H1 (cell line): ENCODE data around the gene MAFG. TPM values are rescaled to one million over a fixed set of nuclear protein-coding genes. Genes with fewer than 3 reads are reported as not detected.

Experiments
- CTCF ChIA-PET: fragments of 300-600 bp; sonication (Branson Sonifier 250); formaldehyde crosslinking; loops from one replicate; lab custom pipeline; 2021; ENCODE audit not compliant: partially characterized antibody; lab: Charles Lee
- POLR2A ChIA-PET: fragments of 300-600 bp; sonication (Branson Sonifier 250); formaldehyde crosslinking; loops from one replicate; lab custom pipeline; 2021; ENCODE audit warnings: inconsistent platforms; ENCODE audit not compliant: partially characterized antibody; lab: Charles Lee
- DNase-seq, 2 experiments: peaks; one replicate each; pipeline versions ENCODE4 v3.0.0 to v3.0.0-alpha.2; 2010 to 2022; ENCODE audit warnings: low spot score in 2 of 2, low read depth in 1 of 2, mixed read lengths in 1 of 2
- FAIRE-seq: peaks from 2 replicates; lab custom pipeline; 2011; peaks lifted over from hg19 to GRCh38; lab: Jason Lieb, UNC
- H2AFZ ChIP-seq: 2 replicates; pipeline ENCODE4 v1.8.1; 2012; ENCODE audit warnings: low read length, inconsistent platforms
- H2AK5ac ChIP-seq: 2 replicates; pipeline ENCODE4 v1.6.1; 2013; ENCODE audit warnings: low read depth, low read length
- H2BK120ac ChIP-seq: replicated peaks from 2 replicates; pipeline ENCODE3; 2013; ENCODE audit warnings: low read depth, low read length, inconsistent platforms
- H2BK12ac ChIP-seq: 2 replicates; pipeline ENCODE4 v1.6.1; 2013; ENCODE audit warnings: low read depth, low read length
- H2BK15ac ChIP-seq: 2 replicates; pipeline ENCODE4 v1.6.1; 2013; ENCODE audit warnings: low read length
- H2BK20ac ChIP-seq: 2 replicates; pipeline ENCODE4 v1.6.1; 2013; ENCODE audit warnings: low read length
- H2BK5ac ChIP-seq: 2 replicates; pipeline ENCODE4 v1.6.1; 2013; ENCODE audit warnings: low read depth, low read length
- H3K14ac ChIP-seq: 2 replicates; pipeline ENCODE4 v1.6.1; 2013; ENCODE audit warnings: inconsistent platforms; ENCODE audit not compliant: insufficient read length
- H3K18ac ChIP-seq: 2 replicates; pipeline ENCODE4 v1.6.1; 2013; ENCODE audit warnings: low read length; ENCODE audit errors: extremely low read depth
- H3K23ac ChIP-seq: 2 replicates; pipeline ENCODE4 v1.6.1; 2013; ENCODE audit warnings: inconsistent platforms; ENCODE audit not compliant: insufficient read length
- H3K23me2 ChIP-seq: 2 replicates; pipeline ENCODE4 v1.6.1; 2013; ENCODE audit warnings: low read depth, low read length
- H3K27ac ChIP-seq: 2 replicates; pipeline ENCODE4 v1.6.1; 2011; ENCODE audit warnings: low read depth, low read length, inconsistent platforms
- H3K27me3 ChIP-seq, 4 experiments: replicated peaks in 1 of 4; 1 replicate in 1 of 4; 2 replicates in 3 of 4; pipeline versions ENCODE4 v1.6.1 to v1.8.1; 2011 to 2013; ENCODE audit warnings: low read length in 3 of 4, mild to moderate bottlenecking in 3 of 4, inconsistent platforms in 2 of 4, mixed read lengths in 2 of 4, moderate library complexity in 1 of 4; ENCODE audit not compliant: control insufficient read depth in 3 of 4, insufficient read depth in 3 of 4; ENCODE audit errors: extremely low read depth in 1 of 4
- H3K36me3 ChIP-seq, 4 experiments: 2 replicates each; pipeline versions ENCODE4 v1.6.1 to v1.8.1; 2011 to 2013; ENCODE audit warnings: mild to moderate bottlenecking in 4 of 4, low read length in 3 of 4, moderate library complexity in 2 of 4, control low read depth in 1 of 4, inconsistent platforms in 1 of 4; ENCODE audit not compliant: insufficient read depth in 4 of 4, control insufficient read depth in 2 of 4
- H3K4ac ChIP-seq: replicated peaks from 2 replicates; pipeline ENCODE3; 2013; ENCODE audit warnings: low read length, low read depth, mixed read lengths, inconsistent platforms; ENCODE audit not compliant: insufficient read length
- H3K4me1 ChIP-seq, 4 experiments: replicated peaks in 1 of 4; 1 replicate in 1 of 4; 2 replicates in 3 of 4; pipeline versions ENCODE4 v1.6.1 to v1.8.1; 2011 to 2013; ENCODE audit warnings: low read length in 3 of 4, inconsistent platforms in 2 of 4, mixed read lengths in 1 of 4; ENCODE audit not compliant: insufficient read depth in 4 of 4, control insufficient read depth in 3 of 4
- H3K4me2 ChIP-seq, 2 experiments: 2 replicates each; pipeline versions ENCODE4 v1.6.1 to v1.8.1; 2011 to 2013; ENCODE audit warnings: low read depth in 2 of 2, low read length in 2 of 2, control low read depth in 1 of 2, inconsistent platforms in 1 of 2, mild to moderate bottlenecking in 1 of 2; ENCODE audit not compliant: insufficient read depth in 1 of 2
- H3K4me3 ChIP-seq, 4 experiments: fragments of 200-600, 300-600 bp in 1 of 4; sonication (generic), shearing (Covaris generic), sonication (Bioruptor Twin) in 1 of 4; 2 replicates each; pipeline versions ENCODE4 v1.5.1 to v1.8.1; 2011 to 2016; ENCODE audit warnings: low read length in 4 of 4, low read depth in 3 of 4, control low read depth in 2 of 4, inconsistent platforms in 2 of 4, mild to moderate bottlenecking in 2 of 4, mixed read lengths in 1 of 4, moderate library complexity in 1 of 4; ENCODE audit not compliant: insufficient read depth in 2 of 4; ENCODE audit errors: extremely low read depth in 1 of 4
- H3K56ac ChIP-seq: replicated peaks from 2 replicates; pipeline ENCODE3; 2013; ENCODE audit warnings: low read depth, mild to moderate bottlenecking, mixed read lengths, low read length, inconsistent platforms; ENCODE audit not compliant: insufficient read length
- H3K79me1 ChIP-seq: 2 replicates; pipeline ENCODE4 v1.6.1; 2013; ENCODE audit warnings: low read depth, low read length, control low read depth
- H3K79me2 ChIP-seq, 2 experiments: 2 replicates each; pipeline versions ENCODE4 v1.6.1 to v1.8.1; 2012 to 2013; ENCODE audit warnings: low read length in 2 of 2, mild to moderate bottlenecking in 2 of 2, inconsistent platforms in 1 of 2; ENCODE audit not compliant: insufficient read depth in 2 of 2, control insufficient read depth in 1 of 2
- H3K9ac ChIP-seq, 4 experiments: replicated peaks in 1 of 4; 1 replicate in 1 of 4; 2 replicates in 3 of 4; pipeline versions ENCODE4 v1.6.1 to v1.8.1; 2011 to 2013; ENCODE audit warnings: low read depth in 3 of 4, low read length in 3 of 4, control low read depth in 2 of 4, mild to moderate bottlenecking in 2 of 4, moderate library complexity in 2 of 4, inconsistent platforms in 1 of 4; ENCODE audit errors: extremely low read depth in 1 of 4
- H3K9me3 ChIP-seq, 2 experiments: 2 replicates each; pipeline versions ENCODE4 v1.6.1 to v1.8.1; 2012 to 2013; ENCODE audit warnings: mild to moderate bottlenecking in 2 of 2, moderate library complexity in 2 of 2, control low read depth in 1 of 2, inconsistent platforms in 1 of 2, low read depth in 1 of 2, low read length in 1 of 2, mixed read lengths in 1 of 2; ENCODE audit not compliant: insufficient read depth in 2 of 2
- H4K20me1 ChIP-seq, 2 experiments: replicated peaks in 1 of 2; 2 replicates each; pipeline versions ENCODE3 to v1.8.1; 2011 to 2013; ENCODE audit warnings: inconsistent platforms in 2 of 2, low read length in 2 of 2, mild to moderate bottlenecking in 1 of 2; ENCODE audit not compliant: insufficient read depth in 2 of 2, control insufficient read depth in 1 of 2
- H4K5ac ChIP-seq: 2 replicates; pipeline ENCODE4 v1.6.1; 2013; ENCODE audit warnings: low read length, low read depth, mixed read lengths, inconsistent platforms; ENCODE audit not compliant: insufficient read length
- H4K8ac ChIP-seq: 2 replicates; pipeline ENCODE4 v1.8.0; 2013; ENCODE audit warnings: mild to moderate bottlenecking, moderate library complexity, low read length, inconsistent platforms; ENCODE audit not compliant: insufficient read depth; ENCODE audit errors: extremely low read depth
- H4K91ac ChIP-seq: replicated peaks from 2 replicates; pipeline ENCODE3; 2013; ENCODE audit warnings: low read length, mixed read lengths, inconsistent platforms; ENCODE audit not compliant: insufficient read length
- BACH1 ChIP-seq: IDR thresholded peaks from 2 replicates; pipeline ENCODE4 v1.6.1; 2012; ENCODE audit warnings: low read length, improper control_type of control experiment
- BCL11A ChIP-seq, 2 experiments: IDR thresholded peaks; one replicate each; pipeline ENCODE4 v1.6.1; 2011; ENCODE audit warnings: low read depth in 2 of 2, low read length in 2 of 2, mild to moderate bottlenecking in 2 of 2
- JUND ChIP-seq: IDR thresholded peaks from 2 replicates; pipeline ENCODE4 v1.6.1; 2011; ENCODE audit warnings: mild to moderate bottlenecking, improper control_type of control experiment, low read length
- POLR2AphosphoS5 ChIP-seq: IDR thresholded peaks from 2 replicates; pipeline ENCODE4 v1.6.1; 2011; ENCODE audit warnings: low read depth, low read length
- RAD21 ChIP-seq, 2 experiments: IDR thresholded peaks in 1 of 2; conservative IDR thresholded peaks in 1 of 2; 2 replicates each; pipeline ENCODE4 v1.6.1; 2011; ENCODE audit warnings: low read depth in 2 of 2, low read length in 2 of 2, improper control_type of control experiment in 1 of 2, inconsistent platforms in 1 of 2, mild to moderate bottlenecking in 1 of 2, moderate library complexity in 1 of 2
- SIN3A ChIP-seq, 2 experiments: IDR thresholded peaks in 1 of 2; conservative IDR thresholded peaks in 1 of 2; 2 replicates each; pipeline ENCODE4 v1.6.1; 2011 to 2012; ENCODE audit warnings: low read length in 2 of 2, improper control_type of control experiment in 1 of 2, low read depth in 1 of 2, mild to moderate bottlenecking in 1 of 2
- SUZ12 ChIP-seq: fragments of 200-600 bp; sonication (generic); IDR thresholded peaks from 2 replicates; pipeline ENCODE4 v1.6.1; 2012; ENCODE audit warnings: mild to moderate bottlenecking, inconsistent platforms, low read length, moderate library complexity, mixed read lengths
- USF2 ChIP-seq: IDR thresholded peaks from 2 replicates; pipeline ENCODE4 v1.6.1; 2011; ENCODE audit warnings: low read length, improper control_type of control experiment
- WGBS, 2 experiments: shearing (Covaris generic) in 1 of 2; methylation state at CpG; one replicate each; pipeline versions ENCODE4 v1.1.6 to v1.1.7; 2013 to 2015; ENCODE audit warnings: low lambda C conversion rate in 2 of 2, mixed read lengths in 2 of 2, inconsistent platforms in 1 of 2, low coverage in 1 of 2, missing lambda C conversion rate in 1 of 2; ENCODE audit not compliant: insufficient replicate concordance in 2 of 2, insufficient coverage in 1 of 2, insufficient read length in 1 of 2; ENCODE audit errors: extremely low coverage in 1 of 2, missing lambda C conversion rate in 1 of 2; 5-methylcytosine and 5-hydroxymethylcytosine counted together
- polyA plus RNA-seq, 7 experiments: library from polyadenylated mRNA; depleted of rRNA in 3 of 7; stranded (reverse) in 5 of 7; unstranded in 2 of 7; fragments of >200 nt in 5 of 7; fragments of 200-250 nt in 2 of 7; gene quantifications; 1 replicate in 5 of 7; 2 replicates in 1 of 7; 4 replicates in 1 of 7; pipeline versions ENCODE4 v1.2.1 to v1.2.3, GENCODE V29; 2011 to 2013; ENCODE audit warnings: missing spikeins in 2 of 7, mixed read lengths in 2 of 7
- total RNA-seq: library from RNA; stranded (reverse); fragmentation: NEBNext Ultra II Directional; extraction: Animal tissue kit (Norgen Biotek cat#: 25700); gene quantifications from 2 replicates; pipeline ENCODE4 v1.2.1, GENCODE V29; 2021

The MAFG gene
- total and polyA plus RNA-seq, 2 of the 8 experiments (the other 6 are each of a cell fraction or from before 2014, with no cell fraction given): 25.5 to 26.9 TPM

- Histone ChIP-seq H3K4me2 (no peak overlapping the region), H3K27ac (no peak overlapping the region), H2BK5ac (no peak overlapping the region), H3K18ac (no peak overlapping the region), H3K36me3 (peaks cover 6 to 10% (median 8%) of the 10 kb centered on the region in 4 experiments), H2AFZ (no peak overlapping the region), H4K20me1 (peaks cover 3 to 30% of the 10 kb centered on the region in 2 experiments), H3K9me3 (no peaks in the 10 kb centered on the region), H4K5ac (no peak overlapping the region), H3K23ac (no peak overlapping the region), H3K4me1 (peaks cover 0 to 10% (median 5%) of the 10 kb centered on the region in 4 experiments; a peak in 3 of 7 replicates), H2BK20ac (no peak overlapping the region), H4K91ac (no peak overlapping the region), H2BK12ac (no peak overlapping the region), H3K56ac (no peak overlapping the region), H4K8ac (no peak overlapping the region; the same call in 1 of the 2 replicates), H3K14ac (no peak overlapping the region), H3K79me2 (no peaks in the 10 kb centered on the region), H2AK5ac (no peak overlapping the region), H3K4me3 (no peak overlapping the region), H3K23me2 (peaks cover 6% of the 10 kb centered on the region; the same call in 1 of the 2 replicates), H3K4ac (no peak overlapping the region), H3K27me3 (peaks cover 0 to 4% (median 2%) of the 10 kb centered on the region in 4 experiments; a peak in 2 of 7 replicates), H3K9ac (no peak overlapping the region), H2BK120ac (no peak overlapping the region), H2BK15ac (no peak overlapping the region), H3K79me1 (peaks cover 2% of the 10 kb centered on the region; the same call in 1 of the 2 replicates)
- CTCF ChIA-PET: interaction anchor here (0.9 to 1.0 kb wide), 2 partner anchors 16 to 122 kb away, joined by 3 to 5 read pairs; no protein-coding TSS in a partner anchor
- FAIRE-seq (no peak), DNase-seq (no peak)
- 93% methylated on average over 9 of the region's 11 CpGs; no CpG with 5 or more reads in 1 of the 2 experiments for WGBS, 2 experiments
- POLR2A ChIA-PET: interaction anchor here (1.0 to 2.8 kb wide), 5 partner anchors 8 to 39 kb away, joined by 3 to 13 read pairs (median 4); partner anchors contain the start of gene SIRT7
- no peak for TF ChIP-seq JUND
- TF ChIP-seq BACH1: no peak
- TF ChIP-seq POLR2AphosphoS5: no peak
- no peak for TF ChIP-seq SUZ12
- TF ChIP-seq USF2: no peak
- no peak for TF ChIP-seq RAD21 (IDR thresholded peaks at IDR 0.05 in 1 of 2, conservative IDR thresholded peaks at IDR 0.05 in 1 of 2; ENCODE audit: low read depth in 2 of 2, low read length in 2 of 2)
- TF ChIP-seq SIN3A (conservative IDR thresholded peaks at IDR 0.05 in 1 of 2, IDR thresholded peaks at IDR 0.05 in 1 of 2; ENCODE audit: low read depth in 1 of 2, low read length in 2 of 2): no peak
- no peak for TF ChIP-seq BCL11A (IDR thresholded peaks at IDR 0.05; ENCODE audit: low read depth in 2 of 2, low read length in 2 of 2)
These were observed 18.7 kb downstream of the MAFG start for GRCh38 chr17:81908793-81909192.
